OCI-M1 (cell line): Measurements from ENCODE around the gene KARS1.
A peak's percentile ranks its signal among the peaks of the same experiment; 100 is the strongest.

ENCODE experiments used
- DNase-seq: peaks from one replicate; lab custom pipeline; 2025; lab: John Stamatoyannopoulos, UW

The KARS1 gene

GRCh38 chr16:75647492-75648264, at the start of gene KARS1, which contains the start of gene TERF2IP:
Gene KARS1, minus strand, starts transcription at chr16:75647665. Its CDS starts 26 bp downstream, at chr16:75647639.
Gene TERF2IP, plus strand, starts transcription at chr16:75647773. Its CDS starts 110 bp downstream, at chr16:75647883.
- peak; percentile 97 for DNase-seq

GRCh38 chr16:75695708-75696107, 48.2 kb upstream of the KARS1 start:
- peak; percentile 22 for DNase-seq

GRCh38 chr16:75687361-75687760, 39.9 kb upstream of the KARS1 start:
- DNase-seq: no peak

GRCh38 chr16:75682308-75682707, 34.8 kb upstream of the KARS1 start:
- no peak for DNase-seq

GRCh38 chr16:75679366-75679765, 31.9 kb upstream of the KARS1 start:
- no peak for DNase-seq

GRCh38 chr16:75676909-75677308, 29.4 kb upstream of the KARS1 start, which contains the start of gene CPHXL2:
Gene CPHXL2, minus strand, starts transcription at chr16:75677009. Its CDS starts 10 bp downstream, at chr16:75676999.
- no peak for DNase-seq

GRCh38 chr16:75667503-75667902, 20.0 kb upstream of the KARS1 start:
- no peak for DNase-seq

- no peak for DNase-seq
Observed at GRCh38 chr16:75660726-75661302, 13.3 kb upstream of the KARS1 start.

- no peak for DNase-seq
Observed at GRCh38 chr16:75660321-75660720, 12.9 kb upstream of the KARS1 start.

- no peak for DNase-seq
Observed at GRCh38 chr16:75658175-75658574, 10.7 kb upstream of the KARS1 start.

- DNase-seq: no peak
Observed at GRCh38 chr16:75653922-75654321, 6.5 kb upstream of the KARS1 start.

GRCh38 chr16:75648265-75649076, 1.0 kb upstream of the KARS1 start:
- peak; percentile 84 for DNase-seq

GRCh38 chr16:75647112-75647491, 363 bp downstream of the KARS1 start:
- DNase-seq: no peak

- DNase-seq: no peak
Observed at GRCh38 chr16:75644240-75645012, 3.0 kb downstream of the KARS1 start.

- DNase-seq: no peak
Observed at GRCh38 chr16:75640598-75640997, 6.9 kb downstream of the KARS1 start.

- DNase-seq: no peak
Observed at GRCh38 chr16:75635036-75635435, 12.4 kb downstream of the KARS1 start.

- no peak for DNase-seq
Observed at GRCh38 chr16:75632857-75633256, 14.6 kb downstream of the KARS1 start.

GRCh38 chr16:75630052-75630451, 17.4 kb downstream of the KARS1 start:
- DNase-seq: no peak

GRCh38 chr16:75629132-75629531, 18.3 kb downstream of the KARS1 start:
- DNase-seq: no peak

GRCh38 chr16:75628351-75628750, 19.1 kb downstream of the KARS1 start:
- no peak for DNase-seq

GRCh38 chr16:75627851-75628250, 19.6 kb downstream of the KARS1 start:
- no peak for DNase-seq

- no peak for DNase-seq
Observed at GRCh38 chr16:75626806-75627205, 20.7 kb downstream of the KARS1 start.
